HL-60/S4 treated with retinoic acid at 250 ng/mL for 4 days and 3 days (cell line): ENCODE measurements around the gene ADM5.

ENCODE experiments used
- in situ Hi-C: fragments of 300-500 bp; cut with MboI; formaldehyde crosslinking; loops from 2 replicates; pipeline ENCODE4 v1.7.0; 2022; ENCODE audit warnings: low sequenced_read_pairs

Gene ADM5

GRCh38 chr19:49679771-49680413 is 9.5 kb upstream of the ADM5 start:
- in situ Hi-C loops = no loop called here

- in situ Hi-C loops = no loop called here
These were observed 8.7 kb upstream of the ADM5 start for GRCh38 chr19:49680421-49681351.

GRCh38 chr19:49681830-49682229 is 7.6 kb upstream of the ADM5 start:
- in situ Hi-C loops = no loop called here

- in situ Hi-C loops = no loop called here
These were observed 7.1 kb upstream of the ADM5 start for GRCh38 chr19:49682274-49682673.

GRCh38 chr19:49683814-49684250 is 5.6 kb upstream of the ADM5 start:
- in situ Hi-C loops = no loop called here

GRCh38 chr19:49684251-49684982 is 5.0 kb upstream of the ADM5 start:
- in situ Hi-C loops = no loop called here

- in situ Hi-C loops = no loop called here
These were observed 4.3 kb upstream of the ADM5 start for GRCh38 chr19:49684983-49685553.

- in situ Hi-C loops = no loop called here
These were observed 3.5 kb upstream of the ADM5 start for GRCh38 chr19:49685845-49686332.

- in situ Hi-C loops = no loop called here
These were observed 2.8 kb upstream of the ADM5 start for GRCh38 chr19:49686503-49687088.

- in situ Hi-C loops = no loop called here
These were observed 2.2 kb upstream of the ADM5 start for GRCh38 chr19:49687150-49687549.

GRCh38 chr19:49687566-49688316 is 1.7 kb upstream of the ADM5 start:
- in situ Hi-C loops = no loop called here

GRCh38 chr19:49688531-49689132 is 762 bp upstream of the ADM5 start:
- in situ Hi-C loops = no loop called here

GRCh38 chr19:49690079-49690655 is 773 bp downstream of the ADM5 start:
- in situ Hi-C loops = no loop called here

GRCh38 chr19:49690656-49691242 is 1.4 kb downstream of the ADM5 start, which contains the start of gene CPT1C:
Gene CPT1C, plus strand, starts transcription at chr19:49691116. Its CDS starts 1,137 bp downstream, at chr19:49692253.
- in situ Hi-C loops = no loop called here

GRCh38 chr19:49691243-49692146 is 2.1 kb downstream of the ADM5 start:
- in situ Hi-C loops = no loop called here

GRCh38 chr19:49692147-49692506 is 2.7 kb downstream of the ADM5 start:
- in situ Hi-C loops = no loop called here

- in situ Hi-C loops = no loop called here
These were observed 6.7 kb downstream of the ADM5 start for GRCh38 chr19:49696115-49696514.

GRCh38 chr19:49696865-49697264 is 7.5 kb downstream of the ADM5 start:
- in situ Hi-C loops = no loop called here
